GM18508 (cell line): Measurements from ENCODE around the gene ANKRD55.
"Not testable (repeated sequence)": the region's sequence is repeated elsewhere in the genome, so short reads cannot be mapped to it uniquely, and the experiment has no call there.

ENCODE experiments used
- ATAC-seq: cut with Tn5 transposase; IDR thresholded peaks from one replicate; pipeline ENCODE4 v1.9.1; 2021; ENCODE audit warnings: moderate number of reproducible peaks; ENCODE audit not compliant: insufficient read depth, unreplicated experiment

ANKRD55 gene

GRCh38 chr5:56150756-56151155, 82.4 kb downstream of the ANKRD55 start:
- ATAC-seq, result not testable (repeated sequence)

- ATAC-seq, result peak; percentile 79
These were observed 84.6 kb downstream of the ANKRD55 start for GRCh38 chr5:56148453-56148971.

GRCh38 chr5:56147659-56148230, 85.4 kb downstream of the ANKRD55 start:
- ATAC-seq, result no peak

- no peak for ATAC-seq
These were observed 86.0 kb downstream of the ANKRD55 start for GRCh38 chr5:56147106-56147505.

- ATAC-seq, result no peak
These were observed 86.5 kb downstream of the ANKRD55 start for GRCh38 chr5:56146674-56147073.

GRCh38 chr5:56145511-56145910, 87.6 kb downstream of the ANKRD55 start:
- no peak for ATAC-seq

- no peak for ATAC-seq
These were observed 88.0 kb downstream of the ANKRD55 start for GRCh38 chr5:56145106-56145505.

- no peak for ATAC-seq
These were observed 88.9 kb downstream of the ANKRD55 start for GRCh38 chr5:56144211-56144610.

- ATAC-seq, result no peak
These were observed 89.8 kb downstream of the ANKRD55 start for GRCh38 chr5:56143373-56143714.

- peak; percentile 74 for ATAC-seq
These were observed 90.3 kb downstream of the ANKRD55 start for GRCh38 chr5:56142614-56143372.

GRCh38 chr5:56142233-56142613, 90.9 kb downstream of the ANKRD55 start:
- no peak for ATAC-seq

GRCh38 chr5:56140073-56140472, 93.1 kb downstream of the ANKRD55 start:
- ATAC-seq, result no peak

GRCh38 chr5:56130664-56131063, 102.5 kb downstream of the ANKRD55 start:
- ATAC-seq, result no peak

GRCh38 chr5:56129288-56129687, 103.8 kb downstream of the ANKRD55 start:
- no peak for ATAC-seq

GRCh38 chr5:56128113-56128512, 105.0 kb downstream of the ANKRD55 start:
- ATAC-seq, result no peak

GRCh38 chr5:56126487-56127179, 106.5 kb downstream of the ANKRD55 start:
- ATAC-seq, result no peak

- ATAC-seq, result no peak
These were observed 109.4 kb downstream of the ANKRD55 start for GRCh38 chr5:56123531-56124243.

GRCh38 chr5:56122360-56122985, 110.7 kb downstream of the ANKRD55 start:
- not testable (repeated sequence) for ATAC-seq

GRCh38 chr5:56119050-56119449, 114.1 kb downstream of the ANKRD55 start:
- no peak for ATAC-seq

GRCh38 chr5:56116599-56117141, 116.5 kb downstream of the ANKRD55 start:
- no peak for ATAC-seq
